Prostate gland (tissue), 2 donors: Measurements from ENCODE around the gene OST4.

Experiments
- POLR2A ChIP-seq: fragments of 450-650 bp; IDR thresholded peaks from one replicate; pipeline ENCODE4 v1.6.1; 2016; ENCODE audit warnings: antibody characterized with exemption, mild to moderate bottlenecking
- POLR2AphosphoS5 ChIP-seq: sonication (generic); formaldehyde crosslinking; IDR thresholded peaks from one replicate; pipeline ENCODE4 v1.6.1; 2017; ENCODE audit warnings: antibody characterized with exemption
- TF ChIP-seq, protein P1 (sequence below), 4 experiments: fragments of 200-600 bp in 2 of 4; fragments of 450-650 bp in 2 of 4; sonication (generic) in 2 of 4; IDR thresholded peaks; 1 replicate in 3 of 4; 2 replicates in 1 of 4; pipeline ENCODE4 v1.5.1; 2016 to 2019; ENCODE audit warnings: antibody characterized with exemption in 4 of 4, mild to moderate bottlenecking in 2 of 4, moderate library complexity in 2 of 4

DNA sequence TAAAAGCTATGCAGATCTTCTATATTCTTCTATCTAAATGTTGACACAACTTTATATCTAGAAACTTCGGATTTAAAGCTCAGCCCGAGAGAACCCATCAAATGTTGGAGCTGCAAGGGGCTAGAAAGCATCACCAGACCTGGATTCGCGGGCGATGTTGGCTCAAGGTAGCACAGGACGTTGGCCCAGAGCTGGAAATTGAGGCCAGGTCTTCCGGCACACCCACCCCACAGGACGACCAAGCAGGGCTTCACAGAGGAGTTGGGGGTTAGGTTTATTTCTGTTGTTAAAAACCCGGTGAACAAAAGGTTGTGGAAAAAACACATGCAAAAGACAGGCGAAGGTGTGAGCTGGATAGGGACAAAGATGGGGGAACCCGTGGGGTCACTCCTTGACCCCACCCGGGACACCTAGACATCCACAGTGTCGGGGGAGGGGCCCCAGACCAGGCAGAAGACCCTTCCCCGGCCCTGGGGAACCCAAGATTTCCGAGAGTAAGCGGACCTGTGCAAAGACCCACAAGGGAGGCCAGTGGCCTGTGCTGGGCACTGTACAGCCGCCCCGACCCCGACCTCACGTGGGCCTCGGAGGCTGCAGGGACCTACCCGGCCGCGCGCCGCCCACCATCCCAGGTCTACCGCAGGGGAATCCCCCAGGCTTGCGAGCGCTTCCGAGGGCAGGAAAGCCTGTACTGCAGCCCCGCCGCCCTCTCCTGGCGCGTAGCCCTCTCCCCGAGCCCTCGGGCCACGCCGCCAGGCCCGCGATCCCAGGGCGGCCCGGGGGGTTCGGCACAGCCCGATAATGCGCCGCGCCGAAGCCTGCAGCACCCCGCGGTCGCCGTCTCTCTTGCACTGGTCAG lies 21.8 kb downstream of the OST4 start:
- TF ChIP-seq, protein P1, sequence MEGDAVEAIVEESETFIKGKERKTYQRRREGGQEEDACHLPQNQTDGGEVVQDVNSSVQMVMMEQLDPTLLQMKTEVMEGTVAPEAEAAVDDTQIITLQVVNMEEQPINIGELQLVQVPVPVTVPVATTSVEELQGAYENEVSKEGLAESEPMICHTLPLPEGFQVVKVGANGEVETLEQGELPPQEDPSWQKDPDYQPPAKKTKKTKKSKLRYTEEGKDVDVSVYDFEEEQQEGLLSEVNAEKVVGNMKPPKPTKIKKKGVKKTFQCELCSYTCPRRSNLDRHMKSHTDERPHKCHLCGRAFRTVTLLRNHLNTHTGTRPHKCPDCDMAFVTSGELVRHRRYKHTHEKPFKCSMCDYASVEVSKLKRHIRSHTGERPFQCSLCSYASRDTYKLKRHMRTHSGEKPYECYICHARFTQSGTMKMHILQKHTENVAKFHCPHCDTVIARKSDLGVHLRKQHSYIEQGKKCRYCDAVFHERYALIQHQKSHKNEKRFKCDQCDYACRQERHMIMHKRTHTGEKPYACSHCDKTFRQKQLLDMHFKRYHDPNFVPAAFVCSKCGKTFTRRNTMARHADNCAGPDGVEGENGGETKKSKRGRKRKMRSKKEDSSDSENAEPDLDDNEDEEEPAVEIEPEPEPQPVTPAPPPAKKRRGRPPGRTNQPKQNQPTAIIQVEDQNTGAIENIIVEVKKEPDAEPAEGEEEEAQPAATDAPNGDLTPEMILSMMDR (IDR thresholded peaks at IDR 0.05) = no peak
- TF ChIP-seq POLR2A = no peak
- TF ChIP-seq POLR2AphosphoS5 = no peak
